GM23248 (cell line): Measurements from ENCODE around the gene POLR3H. TPM values are rescaled to one million over a fixed set of nuclear protein-coding genes. Genes with fewer than 3 reads are reported as not detected.
"Not testable (repeated sequence)": the region's sequence is repeated elsewhere in the genome, so short reads cannot be mapped to it uniquely, and the experiment has no call there.

Experiments
- DNase-seq: peaks from one replicate; pipeline ENCODE4 v3.0.0-alpha.2; 2015
- H2AFZ ChIP-seq: fragments of 200-600 bp; sonication (generic); 2 replicates; pipeline ENCODE4 v1.6.1; 2016; ENCODE audit warnings: antibody characterized with exemption
- H3F3A ChIP-seq: fragments of 200-600 bp; sonication (generic); 2 replicates; pipeline ENCODE4 v1.6.1; 2016; ENCODE audit warnings: mild to moderate bottlenecking, antibody characterized with exemption, mixed run types; ENCODE audit not compliant: insufficient read depth
- H3K27ac ChIP-seq: fragments of 200-600 bp; sonication (generic); 2 replicates; pipeline ENCODE4 v1.5.1; 2016; ENCODE audit warnings: mild to moderate bottlenecking
- H3K27me3 ChIP-seq: fragments of 200-600 bp; sonication (generic); replicated peaks from 2 replicates; pipeline ENCODE4 v1.6.1; 2016; ENCODE audit warnings: mild to moderate bottlenecking; ENCODE audit not compliant: insufficient read depth
- H3K36me3 ChIP-seq: fragments of 200-600 bp; sonication (generic); 2 replicates; pipeline ENCODE4 v1.6.1; 2016; ENCODE audit warnings: low read depth, mild to moderate bottlenecking
- H3K4me1 ChIP-seq: fragments of 200-600 bp; sonication (generic); 2 replicates; pipeline ENCODE4 v1.6.1; 2016; ENCODE audit warnings: mild to moderate bottlenecking; ENCODE audit not compliant: insufficient read depth
- H3K4me2 ChIP-seq: fragments of 200-600 bp; sonication (generic); one replicate; pipeline ENCODE4 v1.6.1; 2016; ENCODE audit warnings: mild to moderate bottlenecking; ENCODE audit not compliant: unreplicated experiment
- H3K4me3 ChIP-seq: fragments of 200-600 bp; sonication (generic); 2 replicates; pipeline ENCODE4 v1.5.1; 2016; ENCODE audit warnings: mild to moderate bottlenecking
- H3K79me2 ChIP-seq: fragments of 200-600 bp; sonication (generic); 2 replicates; pipeline ENCODE4 v1.6.1; 2016; ENCODE audit warnings: mild to moderate bottlenecking; ENCODE audit not compliant: insufficient read depth
- H3K9ac ChIP-seq: fragments of 200-600 bp; sonication (generic); 2 replicates; pipeline ENCODE4 v1.6.1; 2016; ENCODE audit warnings: mild to moderate bottlenecking
- H3K9me2 ChIP-seq: fragments of 200-600 bp; sonication (generic); 2 replicates; pipeline ENCODE4 v1.6.1; 2016; ENCODE audit warnings: mixed run types, mild to moderate bottlenecking, moderate library complexity; ENCODE audit not compliant: insufficient read depth
- H3K9me3 ChIP-seq: fragments of 200-600 bp; sonication (generic); one replicate; pipeline ENCODE4 v1.6.1; 2017; ENCODE audit warnings: low read depth
- H4K20me1 ChIP-seq: fragments of 200-600 bp; sonication (generic); 2 replicates; pipeline ENCODE4 v1.6.0; 2016; ENCODE audit not compliant: insufficient read depth
- EZH2 ChIP-seq: fragments of 200-600 bp; sonication (generic); IDR thresholded peaks from 2 replicates; pipeline ENCODE4 v1.6.1; 2018; ENCODE audit warnings: antibody characterized with exemption, mild to moderate bottlenecking; ENCODE audit not compliant: insufficient read depth, poor library complexity, severe bottlenecking
- EZH2phosphoT487 ChIP-seq: fragments of 200-600 bp; sonication (generic); IDR thresholded peaks from 2 replicates; pipeline ENCODE4 v1.6.1; 2018; ENCODE audit warnings: antibody characterized with exemption, moderate library complexity, mild to moderate bottlenecking, low read depth; ENCODE audit not compliant: insufficient read depth
- WGBS, 2 experiments: methylation state at CpG; one replicate each; pipeline ENCODE4 v1.1.6; 2015 to 2017; ENCODE audit warnings: low lambda C conversion rate in 2 of 2, low coverage in 1 of 2; ENCODE audit errors: missing lambda C conversion rate in 2 of 2; 5-methylcytosine and 5-hydroxymethylcytosine counted together
- in situ Hi-C: fragments of 300-500 bp; cut with MboI; formaldehyde crosslinking; loops from 2 replicates; pipeline ENCODE4 v1.15.0; 2020
- polyA plus RNA-seq: library from polyadenylated mRNA; unstranded; fragments of >200 nt; fragmentation: Nextera tagmentation; extraction: Ambion mirVana; gene quantifications from 2 replicates; pipeline ENCODE4 v1.2.1, GENCODE V29; 2016
- total RNA-seq: library from RNA; depleted of rRNA; stranded (reverse); fragments of >200 nt; shearing (Covaris generic); gene quantifications from 2 replicates; pipeline ENCODE4 v1.2.3, GENCODE V29; 2014; rRNA removed

Gene POLR3H
- total RNA-seq, result 16.8 and 21.2 TPM in 2 replicates
- 49.6 and 52.2 TPM in 2 replicates for polyA plus RNA-seq

- 1% methylated on average over 64 to 75 of the region's 80 CpGs for WGBS, 2 experiments
- Histone ChIP-seq H3F3A (0 out of 2 replicates have a peak, but pooled peaks cover 4% of the 10 kb centered on the region), H3K79me2 (peaks cover 56% of the 10 kb centered on the region), H3K27ac (peak within 1 kb of the TSS; percentile 85), H4K20me1 (no peaks in the 10 kb centered on the region), H3K36me3 (no peaks in the 10 kb centered on the region), H3K9ac (peak within 1 kb of the TSS; percentile 96), H3K27me3 (no peaks in the 10 kb centered on the region), H3K4me2 (peak within 1 kb of the TSS; percentile 95), H3K4me3 (peak within 1 kb of the TSS; percentile 95), H2AFZ (peak within 1 kb of the TSS; percentile 82), H3K9me3 (no peaks in the 10 kb centered on the region), H3K4me1 (peaks cover 17% of the 10 kb centered on the region), H3K9me2 (no peaks in the 10 kb centered on the region)
- TF ChIP-seq EZH2phosphoT487 (no peak), EZH2 (no peak)
- peak; percentile 99 for DNase-seq
- in situ Hi-C loops, result no loop called here
Observed at GRCh38 chr22:41543854-41544670, at the start of gene POLR3H. Gene POLR3H, minus strand, starts transcription at chr22:41544470. Its CDS starts 369 bp downstream, at chr22:41544101.

- H3K36me3 ChIP-seq, H3K9ac ChIP-seq, H2AFZ ChIP-seq, in situ Hi-C loops, DNase-seq, H4K20me1 ChIP-seq, H3K27ac ChIP-seq, H3K9me3 ChIP-seq, H3K9me2 ChIP-seq, H3K4me3 ChIP-seq, H3K27me3 ChIP-seq, H3K4me2 ChIP-seq: not testable (repeated sequence)
- Histone ChIP-seq H3K79me2 (peaks cover 11% of the 10 kb centered on the region), H3K4me1 (peaks cover 13% of the 10 kb centered on the region), H3F3A (peaks cover 12% of the 10 kb centered on the region)
- 93 to 95% methylated on average over 25 to 48 of the region's 51 CpGs for WGBS, 2 experiments
Observed at GRCh38 chr22:41593336-41593960, 49.2 kb upstream of the POLR3H start.

- TF ChIP-seq EZH2 (no peak), EZH2phosphoT487 (no peak)
- Histone ChIP-seq H4K20me1 (no peaks in the 10 kb centered on the region), H3K9ac (peak within 1 kb of the TSS; percentile 94), H3K4me1 (peaks cover 10% of the 10 kb centered on the region; the same call in 1 of the 2 replicates), H3F3A (no peaks in the 10 kb centered on the region), H3K36me3 (no peaks in the 10 kb centered on the region; the same call in 1 of the 2 replicates), H3K9me2 (no peaks in the 10 kb centered on the region), H3K27ac (peak within 1 kb of the TSS; percentile 61), H3K79me2 (peaks cover 49% of the 10 kb centered on the region), H3K9me3 (no peaks in the 10 kb centered on the region), H2AFZ (peak within 1 kb of the TSS; percentile 91), H3K4me2 (peak within 1 kb of the TSS; percentile 87), H3K27me3 (no peaks in the 10 kb centered on the region), H3K4me3 (peak within 1 kb of the TSS; percentile 90)
- peak; percentile 100 for DNase-seq
- in situ Hi-C loops, result no loop called here
- 1% methylated on average over 46 to 61 of the region's 61 CpGs for WGBS, 2 experiments
Observed at GRCh38 chr22:41589391-41590241, 45.3 kb upstream of the POLR3H start, which contains the start of gene PMM1. Gene PMM1, minus strand, starts transcription at chr22:41589840. Its CDS starts 35 bp downstream, at chr22:41589805.

- Histone ChIP-seq H4K20me1 (no peaks in the 10 kb centered on the region), H3K9me3 (no peaks in the 10 kb centered on the region), H3K4me2 (no peak overlapping the region), H2AFZ (no peak overlapping the region), H3K27ac (no peak overlapping the region), H3K4me1 (peaks cover 10% of the 10 kb centered on the region; the same call in 1 of the 2 replicates), H3K4me3 (no peak overlapping the region), H3K9ac (peak overlapping the region; percentile 94; the same call in 1 of the 2 replicates), H3K79me2 (peaks cover 51% of the 10 kb centered on the region), H3F3A (no peaks in the 10 kb centered on the region), H3K27me3 (no peaks in the 10 kb centered on the region), H3K36me3 (peaks cover 5% of the 10 kb centered on the region; the same call in 1 of the 2 replicates), H3K9me2 (no peaks in the 10 kb centered on the region)
- in situ Hi-C loops, result no loop called here
- TF ChIP-seq EZH2phosphoT487, result no peak
- TF ChIP-seq EZH2, result no peak
- no peak for DNase-seq
- WGBS, 2 experiments, result 94 to 97% methylated on average over 7 of the region's 7 CpGs
Observed at GRCh38 chr22:41587347-41587723, 43.1 kb upstream of the POLR3H start.
